Subcutaneous abdominal adipose tissue (tissue), 5 donors: Measurements from ENCODE around the gene KRTAP4-5.
"Not testable (repeated sequence)": the region's sequence is repeated elsewhere in the genome, so short reads cannot be mapped to it uniquely, and the experiment has no call there.

Source experiments
- H3K27ac ChIP-seq: one replicate; pipeline ENCODE4 v1.7.0; 2013; ENCODE audit warnings: low read depth, mild to moderate bottlenecking, inconsistent platforms, low read length, moderate library complexity
- H3K27me3 ChIP-seq, 5 donors: one replicate each; pipeline ENCODE4 v1.7.0; 2013; ENCODE audit warnings: low read length in 5 of 5, inconsistent platforms in 1 of 5; ENCODE audit not compliant: control insufficient read depth in 5 of 5, insufficient read depth in 4 of 5
- H3K36me3 ChIP-seq, 5 donors: one replicate each; pipeline ENCODE4 v1.7.0; 2013; ENCODE audit warnings: low read length in 5 of 5; ENCODE audit not compliant: control insufficient read depth in 5 of 5, insufficient read depth in 5 of 5
- H3K4me1 ChIP-seq, 5 donors: one replicate each; pipeline ENCODE4 v1.7.0; 2013; ENCODE audit warnings: low read length in 5 of 5, mild to moderate bottlenecking in 3 of 5, moderate library complexity in 1 of 5; ENCODE audit not compliant: control insufficient read depth in 5 of 5, insufficient read depth in 5 of 5
- H3K4me3 ChIP-seq, 5 donors: one replicate each; pipeline ENCODE4 v1.7.0; 2013; ENCODE audit warnings: low read length in 5 of 5, low read depth in 1 of 5
- H3K9ac ChIP-seq, 5 donors: one replicate each; pipeline ENCODE4 v1.7.0; 2013; ENCODE audit warnings: low read length in 5 of 5, mild to moderate bottlenecking in 4 of 5, moderate library complexity in 3 of 5
- H3K9me3 ChIP-seq, 5 donors: one replicate each; pipeline ENCODE4 v1.7.0; 2013; ENCODE audit warnings: low read length in 5 of 5; ENCODE audit not compliant: control insufficient read depth in 5 of 5
- donor health status: healthy.
- donor health status: healthy.
- donor health status: healthy.
- donor health status: healthy.
- donor health status: healthy.

KRTAP4-5 gene

DNA sequence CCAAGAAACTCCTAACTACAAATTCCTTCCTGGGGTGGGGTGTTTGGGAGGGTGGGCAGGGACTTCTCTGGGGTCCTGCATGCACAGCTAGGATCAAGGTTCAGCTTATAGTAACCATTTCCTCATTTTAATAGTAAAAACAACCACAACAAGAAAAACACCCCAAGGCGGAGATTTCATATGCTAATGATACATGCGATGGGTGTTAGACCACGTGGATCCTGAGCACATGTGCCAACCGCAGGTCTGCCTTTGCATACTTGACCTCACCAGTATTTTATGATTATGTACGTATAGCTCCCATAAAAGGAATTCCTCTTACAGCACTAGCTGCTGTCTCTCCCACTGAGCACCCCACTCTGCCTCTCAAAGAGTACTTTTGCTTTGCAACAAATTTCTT lies 33.3 kb downstream of the KRTAP4-5 start:
- no peaks in the 10 kb centered on the region for H3K36me3 ChIP-seq
- no peak overlapping the region for H3K9ac ChIP-seq
- no peak overlapping the region for H3K27ac ChIP-seq
- H3K27me3 ChIP-seq, result peaks cover 0 to 3% (median 0%) of the 10 kb centered on the region in 5 donors
- peaks cover 0 to 4% (median 0%) of the 10 kb centered on the region in 5 donors for H3K4me1 ChIP-seq
- H3K9me3 ChIP-seq, result peaks cover 0 to 2% (median 0%) of the 10 kb centered on the region in 5 donors
- H3K4me3 ChIP-seq, result no peak overlapping the region

DNA sequence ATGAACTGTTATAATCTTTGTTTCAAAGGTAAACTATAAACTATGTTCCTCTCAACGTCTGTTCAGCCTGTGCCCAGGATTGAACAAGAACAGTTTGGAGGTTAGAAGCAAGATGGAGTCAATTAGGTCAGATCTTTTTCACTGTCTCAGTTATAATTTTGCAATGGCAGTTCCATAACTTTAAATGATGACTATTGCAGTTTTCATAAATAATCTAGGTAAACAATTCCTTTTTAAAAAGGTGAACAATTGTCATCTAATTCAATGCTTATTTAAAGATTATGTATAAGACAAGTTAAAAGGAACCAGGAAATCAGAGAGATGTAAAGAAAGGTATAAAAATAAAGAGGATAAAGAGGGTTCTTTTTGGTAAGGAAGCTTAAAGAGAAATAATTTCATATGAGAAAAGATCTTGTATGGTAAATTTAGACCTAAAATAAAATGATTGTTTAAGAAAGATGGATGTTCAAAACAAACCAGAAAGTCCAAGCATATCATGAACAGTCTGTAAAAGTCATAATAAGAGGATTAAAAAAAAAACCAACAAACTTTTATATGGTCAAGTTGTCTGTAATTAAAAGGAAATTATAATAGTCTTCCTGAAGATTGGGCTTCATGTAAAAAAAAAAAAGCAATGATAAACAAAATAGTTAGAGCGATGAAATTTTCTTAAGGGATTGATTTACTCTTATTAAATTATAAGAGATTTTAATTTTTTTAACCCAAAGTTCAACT lies 38.3 kb downstream of the KRTAP4-5 start:
- H3K27me3 ChIP-seq, result peaks cover 0 to 3% (median 2%) of the 10 kb centered on the region in 5 donors

DNA sequence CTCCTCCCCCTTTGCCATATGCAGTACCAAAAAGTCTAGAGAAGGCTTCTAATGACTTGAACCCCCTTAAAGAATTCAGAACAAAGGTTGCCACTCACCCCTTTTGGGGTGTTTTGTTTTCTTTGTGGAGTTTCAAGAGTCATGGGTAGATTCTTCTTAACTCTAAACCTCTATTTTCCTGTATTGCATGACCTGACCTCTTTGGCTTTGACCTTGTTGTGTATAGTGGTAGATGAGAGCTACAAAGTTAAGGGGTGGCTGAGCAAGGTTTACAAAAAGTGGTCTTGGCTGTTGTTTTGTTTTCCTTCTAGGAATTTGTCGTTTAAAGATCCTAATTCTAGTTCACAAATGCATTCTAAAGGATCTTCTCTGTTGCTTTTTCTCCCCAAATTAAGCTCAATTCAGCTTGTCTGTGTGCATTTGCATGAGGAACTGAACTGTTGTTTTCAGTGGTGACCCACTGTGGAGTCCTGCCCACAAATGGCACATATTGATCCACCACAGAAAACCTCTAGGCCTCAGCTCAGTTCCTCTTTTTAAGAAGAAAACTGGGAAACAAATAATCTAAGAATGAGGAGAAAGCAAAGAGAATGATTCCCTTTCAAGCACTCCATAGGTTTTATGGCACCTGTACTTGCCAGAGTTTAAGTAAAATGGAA lies 40.8 kb downstream of the KRTAP4-5 start:
- H3K27me3 ChIP-seq, H3K27ac ChIP-seq, H3K4me3 ChIP-seq, H3K9me3 ChIP-seq, H3K9ac ChIP-seq, H3K4me1 ChIP-seq, H3K36me3 ChIP-seq: not testable (repeated sequence)

More for the DNA sequence above, 38.3 kb downstream of the KRTAP4-5 start:
- Histone ChIP-seq H3K36me3 (no peaks in the 10 kb centered on the region), H3K27ac (no peak overlapping the region), H3K9ac (no peak overlapping the region), H3K9me3 (peaks cover 0 to 2% (median 0%) of the 10 kb centered on the region in 5 donors), H3K4me1 (no peaks in the 10 kb centered on the region), H3K4me3 (no peak overlapping the region)

DNA sequence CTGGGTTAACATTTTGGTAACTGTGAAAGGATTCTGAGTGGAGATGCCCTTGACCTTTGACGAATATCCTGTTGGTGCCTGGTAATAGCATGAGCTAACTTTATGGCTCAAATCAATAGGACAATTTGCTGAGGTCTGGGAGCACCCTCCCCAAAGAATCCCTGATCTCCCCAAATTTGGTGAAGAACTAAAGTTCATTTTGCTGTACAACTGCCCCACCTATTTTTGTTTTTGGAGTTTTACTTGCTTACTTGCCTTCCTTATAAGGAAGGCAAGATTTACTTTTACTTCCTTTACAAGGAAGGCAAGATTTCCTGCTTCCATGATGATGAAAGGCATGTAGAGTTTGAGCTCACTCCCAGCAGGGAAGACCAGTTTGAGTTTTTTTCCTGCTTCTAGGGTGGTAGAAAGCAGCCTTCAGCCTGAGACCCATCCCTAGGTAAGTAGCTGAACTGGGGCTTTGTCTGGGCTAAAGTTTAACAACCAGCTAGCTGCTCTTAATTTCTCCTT lies 41.6 kb downstream of the KRTAP4-5 start:
- Histone ChIP-seq H3K9ac (no peak overlapping the region), H3K27me3 (peaks cover 0 to 2% (median 0%) of the 10 kb centered on the region in 5 donors), H3K9me3 (peaks cover 0 to 2% (median 0%) of the 10 kb centered on the region in 5 donors), H3K4me3 (no peak overlapping the region), H3K36me3 (no peaks in the 10 kb centered on the region), H3K4me1 (no peaks in the 10 kb centered on the region), H3K27ac (no peak overlapping the region)

DNA sequence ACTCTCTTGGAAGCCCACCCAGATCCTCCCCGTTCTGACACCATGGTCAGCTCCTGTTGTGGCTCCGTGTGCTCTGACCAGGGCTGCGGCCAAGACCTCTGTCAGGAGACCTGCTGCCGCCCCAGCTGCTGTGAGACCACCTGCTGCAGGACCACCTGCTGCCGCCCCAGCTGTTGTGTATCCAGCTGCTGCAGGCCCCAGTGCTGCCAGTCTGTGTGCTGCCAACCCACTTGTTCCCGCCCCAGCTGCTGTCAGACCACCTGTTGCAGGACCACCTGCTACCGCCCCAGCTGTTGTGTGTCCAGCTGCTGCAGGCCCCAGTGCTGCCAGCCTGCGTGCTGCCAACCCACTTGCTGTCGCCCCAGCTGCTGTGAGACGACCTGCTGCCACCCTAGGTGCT lies 44.3 kb downstream of the KRTAP4-5 start, which contains the start of gene KRTAP4-9:
Gene KRTAP4-9 (plus strand): TSS at position 43 of the 400 bp plus-strand sequence. CDS start 0 bp downstream, at position 43.
- not testable (repeated sequence) for H3K27ac ChIP-seq, H3K27me3 ChIP-seq, H3K4me3 ChIP-seq, H3K36me3 ChIP-seq, H3K9me3 ChIP-seq, H3K9ac ChIP-seq, H3K4me1 ChIP-seq

DNA sequence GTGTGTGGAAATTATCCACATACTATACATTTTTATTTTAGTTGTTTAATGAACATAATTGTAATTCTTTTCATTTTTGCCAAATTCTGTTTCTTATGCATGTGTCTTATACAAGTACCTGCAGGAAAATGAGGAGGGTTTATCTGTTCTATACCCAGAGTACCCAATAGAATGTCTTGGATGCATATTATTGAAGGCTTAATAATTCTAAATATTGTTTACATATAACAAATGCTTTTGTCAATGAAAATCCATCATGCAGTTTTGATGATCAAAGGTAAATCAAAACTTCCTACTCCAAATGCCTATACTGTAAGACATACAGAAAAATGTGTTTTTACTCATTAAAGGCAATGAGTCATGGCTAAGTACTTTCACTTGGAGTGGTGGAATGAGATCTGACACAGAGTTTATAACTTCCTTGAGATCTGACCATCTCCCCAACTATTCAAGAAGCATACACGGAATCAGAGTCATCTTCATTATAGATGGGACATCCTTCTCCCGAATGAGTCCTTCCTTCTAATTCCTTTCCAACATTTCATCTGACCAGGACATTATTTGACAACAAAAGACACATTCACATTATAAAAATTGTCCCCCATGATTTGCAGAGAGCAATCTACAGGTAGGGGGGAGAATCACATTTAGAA lies 45.1 kb downstream of the KRTAP4-5 start:
- H3K4me3 ChIP-seq, H3K9me3 ChIP-seq, H3K9ac ChIP-seq, H3K27ac ChIP-seq, H3K27me3 ChIP-seq, H3K4me1 ChIP-seq, H3K36me3 ChIP-seq: not testable (repeated sequence)

DNA sequence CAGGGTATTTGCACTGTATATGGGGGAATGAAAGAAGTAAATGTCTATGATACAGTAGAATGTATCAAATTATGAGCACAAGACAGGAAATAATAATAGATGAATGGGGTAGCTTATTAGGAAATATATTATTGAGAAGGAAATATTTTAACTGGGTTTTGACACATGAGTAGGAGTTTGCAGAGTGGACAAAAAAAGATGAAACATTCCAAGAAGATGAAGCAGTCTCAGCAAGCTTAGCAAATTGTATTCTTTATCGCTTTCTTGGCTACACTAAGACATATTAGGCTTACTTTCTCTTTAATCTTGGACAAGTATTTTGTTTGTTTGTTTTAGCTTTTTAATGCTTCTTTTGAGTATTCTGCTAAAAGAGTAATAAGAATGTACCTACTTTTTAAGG lies 45.7 kb downstream of the KRTAP4-5 start:
- no peaks in the 10 kb centered on the region for H3K36me3 ChIP-seq
- no peak overlapping the region for H3K4me3 ChIP-seq
- H3K4me1 ChIP-seq, result no peaks in the 10 kb centered on the region
- H3K27me3 ChIP-seq, result peaks cover 0 to 5% (median 0%) of the 10 kb centered on the region in 5 donors
- no peak overlapping the region for H3K27ac ChIP-seq
- H3K9ac ChIP-seq, result no peak overlapping the region
- no peaks in the 10 kb centered on the region for H3K9me3 ChIP-seq

DNA sequence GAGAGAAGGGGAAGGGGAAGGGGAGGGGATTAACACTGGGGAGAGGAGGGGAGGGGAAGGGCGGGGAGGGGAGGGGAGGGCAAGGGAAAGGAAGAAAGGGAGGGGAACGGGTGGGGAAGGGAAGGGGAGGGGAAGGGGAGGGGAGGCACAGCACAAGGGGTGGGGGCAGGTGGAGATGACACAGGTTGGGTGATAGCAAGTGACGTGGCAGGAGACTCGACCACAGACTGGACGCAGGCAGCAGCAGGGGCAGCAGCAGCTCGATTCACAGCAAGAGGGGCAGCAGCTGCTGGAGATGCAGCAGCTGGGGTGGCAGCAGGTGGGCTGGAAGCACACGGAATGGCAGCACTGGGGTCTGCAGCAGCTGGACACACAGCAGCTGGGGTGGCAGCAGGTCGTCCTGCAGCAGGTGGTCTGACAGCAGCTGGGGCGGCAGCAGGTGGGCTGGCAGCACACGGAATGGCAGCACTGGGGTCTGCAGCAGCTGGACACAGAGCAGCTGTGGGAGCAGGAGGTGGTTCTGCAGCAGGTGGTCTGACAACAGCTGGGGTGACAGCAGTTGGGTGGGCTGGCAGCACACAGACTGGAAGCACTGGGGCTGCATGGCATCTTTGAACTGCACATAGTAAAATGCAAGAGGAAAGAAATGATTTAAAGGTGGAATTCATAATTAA lies 47.9 kb downstream of the KRTAP4-5 start, which contains the start of gene KRTAP4-16:
Gene KRTAP4-16 (minus strand): TSS at position 624 of the 674 bp plus-strand sequence. CDS start 0 bp downstream, at position 624.
- H3K4me3 ChIP-seq, result no peak within 1 kb of the TSS

DNA sequence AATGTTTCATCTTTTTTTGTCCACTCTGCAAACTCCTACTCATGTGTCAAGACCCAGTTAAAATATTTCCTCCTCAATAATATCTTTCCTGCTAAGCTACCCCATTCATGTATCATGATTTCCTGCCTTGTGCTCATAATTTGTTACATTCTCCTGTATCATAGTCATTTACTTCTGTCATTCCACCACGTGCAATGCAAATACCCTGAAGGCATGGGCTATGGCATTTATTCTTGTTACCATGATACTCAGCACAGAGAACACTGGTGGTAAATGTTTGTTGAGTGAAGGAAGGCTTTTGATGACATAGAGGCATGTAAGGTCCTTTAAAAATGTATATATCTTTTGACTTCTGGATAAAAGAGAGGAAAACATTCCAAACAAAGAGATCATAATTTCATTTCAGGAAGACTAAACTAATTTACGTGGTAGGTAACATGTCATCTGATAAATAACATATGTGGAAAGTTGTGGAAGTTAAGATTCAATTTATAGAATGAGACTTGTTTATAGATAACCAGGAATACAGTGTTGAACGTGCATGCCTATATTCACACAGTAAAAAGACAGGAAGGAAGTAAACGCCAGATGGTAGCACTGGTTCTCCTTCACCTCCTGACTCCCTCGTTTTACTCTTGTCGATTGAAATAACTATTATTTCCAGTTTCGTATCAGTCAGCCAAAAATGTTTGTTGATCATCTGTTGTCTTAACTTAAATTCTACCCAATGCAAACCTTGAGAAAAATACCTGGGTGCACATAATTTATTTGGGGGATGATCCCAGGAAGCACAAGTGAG lies 49.7 kb downstream of the KRTAP4-5 start:
- not testable (repeated sequence) for H3K27ac ChIP-seq, H3K9ac ChIP-seq, H3K36me3 ChIP-seq, H3K4me3 ChIP-seq, H3K9me3 ChIP-seq, H3K27me3 ChIP-seq, H3K4me1 ChIP-seq

More for the DNA sequence above, 47.9 kb downstream of the KRTAP4-5 start, which contains the start of gene KRTAP4-16:
- H3K4me1 ChIP-seq, result no peaks in the 10 kb centered on the region
- no peak within 1 kb of the TSS for H3K9ac ChIP-seq
- no peaks in the 10 kb centered on the region for H3K36me3 ChIP-seq
- peaks cover 0 to 2% (median 0%) of the 10 kb centered on the region in 5 donors for H3K27me3 ChIP-seq
- H3K9me3 ChIP-seq, result no peaks in the 10 kb centered on the region
- H3K27ac ChIP-seq, result no peak within 1 kb of the TSS
